ENCODE results near the gene TENM3.

The TENM3 gene

DNA sequence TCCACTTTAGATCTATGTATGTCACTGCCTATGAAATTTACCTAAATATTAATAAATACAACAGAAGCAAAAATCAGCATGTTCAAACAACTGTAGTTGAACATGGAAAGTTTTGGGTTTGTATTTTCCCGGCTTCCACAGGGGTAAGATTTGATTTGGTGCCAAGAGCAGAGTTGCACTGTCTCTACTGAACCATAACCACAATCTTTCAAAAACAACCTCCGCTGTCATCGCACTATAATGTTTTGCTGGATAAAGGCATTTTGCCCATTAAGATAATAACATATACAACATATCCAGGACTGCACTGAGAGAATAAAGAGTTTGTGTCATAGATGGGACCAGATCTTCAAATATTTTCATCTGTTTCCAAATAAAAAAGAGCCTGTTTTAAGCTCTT lies 94.9 kb downstream of the TENM3 start:
- Histone ChIP-seq H3K9ac (ENCODE audit: low read length in 2 of 2) (no peak overlapping the region), H3K27ac (ENCODE audit: low read length) (no peak overlapping the region), H3K9me3 (ENCODE audit: control insufficient read depth in 2 of 2, low read length in 2 of 2) (no peaks in the 10 kb centered on the region), H3K4me1 (ENCODE audit: control insufficient read depth, insufficient read depth, low read length) (no peaks in the 10 kb centered on the region), H3K4me3 (ENCODE audit: low read length in 2 of 2) (no peak overlapping the region), H3K27me3 (ENCODE audit: control insufficient read depth in 1 of 2, insufficient read depth in 2 of 2, low read length in 2 of 2) (no peaks in the 10 kb centered on the region), H3K36me3 (ENCODE audit: control insufficient read depth in 2 of 2, insufficient read depth in 2 of 2, low read length in 2 of 2) (no peaks in the 10 kb centered on the region)

DNA sequence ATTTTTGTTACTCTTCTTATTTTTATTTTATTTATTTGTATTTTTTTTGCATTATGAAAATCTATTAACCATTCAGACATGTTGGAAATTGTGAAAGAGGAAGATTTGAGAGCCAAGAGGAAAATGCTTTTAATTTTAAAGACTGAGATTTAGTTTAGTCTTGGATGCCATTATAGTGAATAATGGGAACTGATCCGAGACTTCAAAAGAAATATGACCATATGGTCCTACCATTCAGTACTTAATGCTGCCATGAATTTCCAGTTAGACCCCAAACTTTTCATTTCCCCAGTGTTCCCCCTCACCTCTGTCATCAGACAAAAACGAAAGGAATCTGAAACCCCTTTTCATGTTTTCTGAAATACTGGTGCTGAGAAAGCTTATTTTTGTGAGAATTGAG lies 95.5 kb downstream of the TENM3 start:
- Histone ChIP-seq H3K9ac (ENCODE audit: low read length in 2 of 2) (no peak overlapping the region), H3K27me3 (ENCODE audit: control insufficient read depth in 1 of 2, insufficient read depth in 2 of 2, low read length in 2 of 2) (no peaks in the 10 kb centered on the region)

DNA sequence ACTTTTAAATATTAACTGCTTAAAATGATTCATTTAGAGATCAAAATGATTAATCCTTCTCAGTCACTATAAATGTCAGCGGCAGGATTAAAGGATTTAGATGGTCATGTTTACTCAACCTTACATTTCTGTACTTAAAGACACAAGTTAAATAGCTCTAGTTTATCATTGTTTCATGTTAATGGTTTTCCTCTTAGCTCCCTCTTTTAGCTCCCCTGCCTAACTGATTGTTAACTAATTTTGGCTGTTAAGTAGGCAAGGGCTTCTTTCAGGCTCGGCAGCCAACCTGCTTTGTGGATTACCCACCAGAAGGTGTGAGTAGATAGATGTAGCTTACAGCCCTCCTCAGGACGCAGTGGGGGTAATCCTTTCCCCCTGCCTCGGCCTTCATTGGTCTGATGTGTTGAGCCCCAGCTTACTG lies 96.0 kb downstream of the TENM3 start:
- Histone ChIP-seq H3K4me3 (ENCODE audit: low read length in 2 of 2) (no peak overlapping the region), H3K27ac (ENCODE audit: low read length) (no peak overlapping the region), H3K9ac (ENCODE audit: low read length in 2 of 2) (no peak overlapping the region), H3K27me3 (ENCODE audit: control insufficient read depth in 1 of 2, insufficient read depth in 2 of 2, low read length in 2 of 2) (no peaks in the 10 kb centered on the region), H3K9me3 (ENCODE audit: control insufficient read depth in 2 of 2, low read length in 2 of 2) (no peaks in the 10 kb centered on the region), H3K36me3 (ENCODE audit: control insufficient read depth in 2 of 2, insufficient read depth in 2 of 2, low read length in 2 of 2) (no peaks in the 10 kb centered on the region), H3K4me1 (ENCODE audit: control insufficient read depth, insufficient read depth, low read length) (no peaks in the 10 kb centered on the region)

More for the DNA sequence above, 95.5 kb downstream of the TENM3 start:
- Histone ChIP-seq H3K36me3 (ENCODE audit: control insufficient read depth in 2 of 2, insufficient read depth in 2 of 2, low read length in 2 of 2) (no peaks in the 10 kb centered on the region), H3K27ac (ENCODE audit: low read length) (no peak overlapping the region), H3K4me3 (ENCODE audit: low read length in 2 of 2) (no peak overlapping the region), H3K4me1 (ENCODE audit: control insufficient read depth, insufficient read depth, low read length) (no peaks in the 10 kb centered on the region), H3K9me3 (ENCODE audit: control insufficient read depth in 2 of 2, low read length in 2 of 2) (no peaks in the 10 kb centered on the region)

DNA sequence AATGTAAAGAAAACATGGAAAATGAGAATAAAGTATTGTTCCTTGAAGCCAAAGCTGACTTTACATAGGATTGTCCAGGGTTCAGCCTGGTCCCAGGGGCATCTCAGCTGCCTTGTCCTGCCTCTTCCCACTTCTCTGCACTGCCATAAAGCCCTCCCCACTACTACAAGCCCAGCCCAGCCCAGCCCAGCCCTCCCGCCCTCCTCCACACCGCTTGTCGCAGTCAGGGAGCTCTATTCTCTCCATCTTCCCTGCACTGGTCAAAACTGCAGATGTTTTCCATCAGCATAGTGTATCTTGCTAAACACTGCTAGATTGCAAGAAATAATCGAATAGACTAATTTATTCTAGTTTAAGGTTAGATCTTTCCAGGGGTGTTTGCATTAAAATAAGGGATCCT lies 100.3 kb downstream of the TENM3 start:
- H3K27ac ChIP-seq (ENCODE audit: low read length) = no peak overlapping the region
- H3K36me3 ChIP-seq (ENCODE audit: control insufficient read depth in 2 of 2, insufficient read depth in 2 of 2, low read length in 2 of 2) = no peaks in the 10 kb centered on the region
- H3K4me1 ChIP-seq (ENCODE audit: control insufficient read depth, insufficient read depth, low read length) = no peaks in the 10 kb centered on the region
- no peak overlapping the region for H3K9ac ChIP-seq (ENCODE audit: low read length in 2 of 2)
- no peak overlapping the region for H3K4me3 ChIP-seq (ENCODE audit: low read length in 2 of 2)
- H3K9me3 ChIP-seq (ENCODE audit: control insufficient read depth in 2 of 2, low read length in 2 of 2) = no peaks in the 10 kb centered on the region
- H3K27me3 ChIP-seq (ENCODE audit: control insufficient read depth in 1 of 2, insufficient read depth in 2 of 2, low read length in 2 of 2) = no peaks in the 10 kb centered on the region

DNA sequence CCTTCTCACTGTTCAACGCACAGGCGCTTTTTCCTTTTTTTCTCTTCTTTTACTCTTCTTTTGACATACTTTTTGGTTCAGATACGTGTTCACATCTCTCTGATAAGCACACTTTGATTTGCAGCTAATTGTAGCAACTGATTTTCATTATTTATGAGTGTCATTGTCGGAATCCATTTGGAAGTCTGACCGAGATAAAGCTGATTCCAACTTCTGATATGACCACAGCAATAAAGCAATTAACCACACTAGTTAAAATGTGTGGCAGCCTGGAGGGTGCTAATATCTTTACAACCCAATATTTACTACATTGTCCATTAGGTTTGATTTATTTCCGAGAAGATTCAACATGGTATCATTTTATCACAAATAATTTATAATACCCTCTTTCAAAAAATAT lies 101.8 kb downstream of the TENM3 start:
- Histone ChIP-seq H3K4me3 (ENCODE audit: low read length in 2 of 2) (no peak overlapping the region), H3K4me1 (ENCODE audit: control insufficient read depth, insufficient read depth, low read length) (no peaks in the 10 kb centered on the region), H3K9me3 (ENCODE audit: control insufficient read depth in 2 of 2, low read length in 2 of 2) (no peaks in the 10 kb centered on the region), H3K27me3 (ENCODE audit: control insufficient read depth in 1 of 2, insufficient read depth in 2 of 2, low read length in 2 of 2) (no peaks in the 10 kb centered on the region), H3K9ac (ENCODE audit: low read length in 2 of 2) (no peak overlapping the region), H3K36me3 (ENCODE audit: control insufficient read depth in 2 of 2, insufficient read depth in 2 of 2, low read length in 2 of 2) (no peaks in the 10 kb centered on the region), H3K27ac (ENCODE audit: low read length) (no peak overlapping the region)

DNA sequence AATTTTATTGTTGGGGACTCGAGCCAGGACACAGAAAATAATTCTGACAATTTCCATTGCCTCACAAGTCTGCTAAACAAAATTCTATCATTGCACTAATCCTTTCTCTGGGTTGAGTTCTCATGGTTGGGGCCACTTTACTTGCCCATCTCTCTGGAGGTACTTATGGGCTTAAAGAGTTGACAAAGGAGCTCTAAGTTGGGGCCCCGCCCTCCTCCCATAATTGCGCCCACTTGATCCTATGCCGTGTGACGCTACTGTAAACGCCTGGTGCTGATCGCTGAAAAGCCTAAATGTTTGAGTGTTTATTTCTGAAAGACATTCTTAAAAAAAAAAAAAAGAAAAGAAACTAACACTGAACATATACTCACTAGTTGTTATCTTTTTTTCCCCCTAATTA lies 103.0 kb downstream of the TENM3 start:
- H3K9ac ChIP-seq (ENCODE audit: low read length in 2 of 2) = no peak overlapping the region
- H3K27ac ChIP-seq (ENCODE audit: low read length) = no peak overlapping the region
- H3K27me3 ChIP-seq (ENCODE audit: control insufficient read depth in 1 of 2, insufficient read depth in 2 of 2, low read length in 2 of 2) = no peaks in the 10 kb centered on the region
- H3K4me3 ChIP-seq (ENCODE audit: low read length in 2 of 2) = no peak overlapping the region
- no peaks in the 10 kb centered on the region for H3K36me3 ChIP-seq (ENCODE audit: control insufficient read depth in 2 of 2, insufficient read depth in 2 of 2, low read length in 2 of 2)
- no peaks in the 10 kb centered on the region for H3K4me1 ChIP-seq (ENCODE audit: control insufficient read depth, insufficient read depth, low read length)
- no peaks in the 10 kb centered on the region for H3K9me3 ChIP-seq (ENCODE audit: control insufficient read depth in 2 of 2, low read length in 2 of 2)

DNA sequence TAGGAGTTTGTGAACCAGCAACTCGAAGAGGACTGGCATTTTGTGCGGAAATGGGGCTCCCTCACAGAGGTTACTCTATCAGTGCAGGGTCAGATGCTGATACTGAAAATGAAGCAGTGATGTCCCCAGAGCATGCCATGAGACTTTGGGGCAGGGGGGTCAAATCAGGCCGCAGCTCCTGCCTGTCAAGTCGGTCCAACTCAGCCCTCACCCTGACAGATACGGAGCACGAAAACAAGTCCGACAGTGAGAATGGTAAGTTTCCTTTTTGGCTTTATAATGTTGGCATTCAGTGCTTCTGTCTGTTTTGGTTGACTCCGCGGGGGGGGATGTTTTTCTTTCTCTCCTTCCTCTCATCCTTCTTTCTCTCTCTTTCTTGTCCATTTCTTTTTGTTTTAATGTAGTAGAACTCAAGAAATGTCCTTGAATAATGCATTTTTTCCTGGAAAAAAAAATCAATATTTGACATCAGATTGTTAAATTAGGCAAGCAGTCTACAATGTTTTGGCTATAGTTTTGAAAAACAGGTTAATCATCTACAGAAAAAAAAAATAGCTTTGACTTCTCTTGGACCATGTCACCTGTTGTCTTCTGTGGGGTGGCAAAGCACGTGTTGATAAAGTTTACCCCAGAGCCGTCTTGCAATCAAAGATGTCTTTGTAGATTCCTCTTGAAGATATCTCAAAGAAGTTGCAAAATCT lies 103.6 kb downstream of the TENM3 start:
- Histone ChIP-seq H3K27me3 (ENCODE audit: control insufficient read depth in 1 of 2, insufficient read depth in 2 of 2, low read length in 2 of 2) (no peaks in the 10 kb centered on the region), H3K9me3 (ENCODE audit: control insufficient read depth in 2 of 2, low read length in 2 of 2) (no peaks in the 10 kb centered on the region), H3K4me1 (ENCODE audit: control insufficient read depth, insufficient read depth, low read length) (no peaks in the 10 kb centered on the region), H3K27ac (ENCODE audit: low read length) (no peak overlapping the region), H3K36me3 (ENCODE audit: control insufficient read depth in 2 of 2, insufficient read depth in 2 of 2, low read length in 2 of 2) (no peaks in the 10 kb centered on the region), H3K9ac (ENCODE audit: low read length in 2 of 2) (no peak overlapping the region), H3K4me3 (ENCODE audit: low read length in 2 of 2) (no peak overlapping the region)

DNA sequence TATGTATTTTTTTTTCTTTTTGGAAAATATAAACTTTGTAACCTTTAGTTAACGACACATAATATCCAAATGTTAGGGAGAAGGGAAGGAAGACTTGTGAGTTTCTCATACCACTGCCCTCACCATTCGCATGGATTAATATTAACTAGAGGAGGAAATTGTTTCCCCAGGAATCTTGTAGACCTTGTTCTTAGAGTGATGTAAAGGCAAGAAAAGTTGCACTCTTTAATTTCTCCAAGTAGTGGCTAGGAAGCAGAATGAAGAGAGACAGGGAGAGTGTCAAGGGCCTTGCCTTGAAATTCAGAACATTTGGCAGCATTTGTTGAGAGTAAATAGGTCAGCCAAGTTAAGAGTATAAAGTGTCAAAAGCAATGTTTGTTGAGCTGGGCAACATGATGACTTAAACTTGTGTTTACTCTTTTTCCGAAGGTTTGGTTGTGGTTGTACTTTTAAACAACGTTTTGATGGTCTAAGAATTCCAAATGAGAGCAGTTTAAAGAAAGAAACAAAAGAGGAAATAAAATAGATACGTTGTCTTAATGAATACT lies 105.7 kb downstream of the TENM3 start:
- Histone ChIP-seq H3K27me3 (ENCODE audit: control insufficient read depth in 1 of 2, insufficient read depth in 2 of 2, low read length in 2 of 2) (no peaks in the 10 kb centered on the region), H3K4me3 (ENCODE audit: low read length in 2 of 2) (no peak overlapping the region), H3K9ac (ENCODE audit: low read length in 2 of 2) (no peak overlapping the region)

DNA sequence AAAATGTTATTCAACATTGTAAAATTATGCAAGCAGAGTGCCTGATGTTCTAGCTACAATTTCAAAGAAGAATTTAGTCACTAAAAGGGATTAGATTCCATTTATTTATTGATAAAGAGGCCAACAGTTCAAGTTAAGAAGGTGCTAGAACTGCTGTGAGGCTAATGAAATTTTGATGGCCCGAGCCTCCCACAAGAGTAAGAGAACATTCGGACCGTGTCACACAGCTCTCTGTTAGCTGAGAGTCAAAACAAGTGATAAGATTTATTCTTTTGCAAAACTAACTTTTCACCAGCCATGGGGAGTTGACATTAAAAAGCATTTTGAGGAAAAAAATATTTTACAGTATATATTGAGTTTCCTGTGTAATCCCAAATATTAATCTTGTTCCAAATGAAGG lies 106.8 kb downstream of the TENM3 start:
- H3K4me1 ChIP-seq (ENCODE audit: control insufficient read depth, insufficient read depth, low read length) = no peaks in the 10 kb centered on the region
- no peaks in the 10 kb centered on the region for H3K36me3 ChIP-seq (ENCODE audit: control insufficient read depth in 2 of 2, insufficient read depth in 2 of 2, low read length in 2 of 2)
- no peak overlapping the region for H3K27ac ChIP-seq (ENCODE audit: low read length)
- no peaks in the 10 kb centered on the region for H3K27me3 ChIP-seq (ENCODE audit: control insufficient read depth in 1 of 2, insufficient read depth in 2 of 2, low read length in 2 of 2)
- H3K9me3 ChIP-seq (ENCODE audit: control insufficient read depth in 2 of 2, low read length in 2 of 2) = no peaks in the 10 kb centered on the region
- H3K9ac ChIP-seq (ENCODE audit: low read length in 2 of 2) = no peak overlapping the region
- H3K4me3 ChIP-seq (ENCODE audit: low read length in 2 of 2) = no peak overlapping the region

More for the DNA sequence above, 105.7 kb downstream of the TENM3 start:
- Histone ChIP-seq H3K27ac (ENCODE audit: low read length) (no peak overlapping the region), H3K36me3 (ENCODE audit: control insufficient read depth in 2 of 2, insufficient read depth in 2 of 2, low read length in 2 of 2) (no peaks in the 10 kb centered on the region), H3K9me3 (ENCODE audit: control insufficient read depth in 2 of 2, low read length in 2 of 2) (no peaks in the 10 kb centered on the region), H3K4me1 (ENCODE audit: control insufficient read depth, insufficient read depth, low read length) (no peaks in the 10 kb centered on the region)

DNA sequence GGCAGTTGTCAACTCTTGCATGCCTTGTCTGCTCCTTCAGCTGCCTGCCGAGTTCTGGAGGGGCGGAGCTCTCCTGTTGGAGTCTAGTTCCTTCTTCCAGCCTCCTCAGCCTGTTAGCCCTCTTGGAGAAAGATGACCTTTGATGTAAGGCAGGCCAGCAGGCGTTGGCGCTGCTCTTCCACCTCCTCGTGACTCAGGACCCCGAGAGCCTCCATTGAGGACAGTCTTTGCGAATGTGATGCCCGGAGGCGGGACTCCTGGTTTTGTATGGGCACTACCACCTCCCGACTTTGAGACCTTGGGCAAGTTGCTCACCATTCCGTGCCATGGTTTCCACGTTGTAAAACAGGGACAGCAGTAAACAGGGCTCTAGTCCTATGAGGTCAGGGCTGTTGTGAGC lies 108.3 kb downstream of the TENM3 start:
- Histone ChIP-seq H3K27me3 (ENCODE audit: control insufficient read depth in 1 of 2, insufficient read depth in 2 of 2, low read length in 2 of 2) (no peaks in the 10 kb centered on the region), H3K4me1 (ENCODE audit: control insufficient read depth, insufficient read depth, low read length) (no peaks in the 10 kb centered on the region), H3K36me3 (ENCODE audit: control insufficient read depth in 2 of 2, insufficient read depth in 2 of 2, low read length in 2 of 2) (no peaks in the 10 kb centered on the region), H3K27ac (ENCODE audit: low read length) (no peak overlapping the region), H3K9me3 (ENCODE audit: control insufficient read depth in 2 of 2, low read length in 2 of 2) (no peaks in the 10 kb centered on the region), H3K9ac (ENCODE audit: low read length in 2 of 2) (no peak overlapping the region), H3K4me3 (ENCODE audit: low read length in 2 of 2) (no peak overlapping the region)

DNA sequence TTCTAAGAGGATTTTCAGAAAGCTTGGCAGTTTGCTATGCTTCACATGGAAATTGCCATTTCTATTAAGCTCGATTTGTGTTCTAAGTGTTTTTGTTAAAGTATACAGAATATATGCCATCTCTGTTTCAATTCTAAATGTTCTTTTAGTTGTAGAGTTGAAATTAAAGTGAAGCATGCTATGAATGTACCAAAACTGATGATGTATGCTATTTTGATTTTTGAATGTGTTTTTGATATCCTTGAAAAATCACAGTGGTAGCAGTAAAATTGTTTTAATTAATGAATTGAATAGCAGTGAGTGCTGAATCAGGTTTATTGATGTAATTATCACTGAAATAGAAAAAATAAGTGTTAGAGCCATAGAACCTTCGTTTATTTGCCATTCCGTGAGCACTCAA lies 110.9 kb downstream of the TENM3 start:
- Histone ChIP-seq H3K4me1 (ENCODE audit: control insufficient read depth, insufficient read depth, low read length) (no peaks in the 10 kb centered on the region), H3K9me3 (ENCODE audit: control insufficient read depth in 2 of 2, low read length in 2 of 2) (no peaks in the 10 kb centered on the region), H3K9ac (ENCODE audit: low read length in 2 of 2) (no peak overlapping the region), H3K27me3 (ENCODE audit: control insufficient read depth in 1 of 2, insufficient read depth in 2 of 2, low read length in 2 of 2) (no peaks in the 10 kb centered on the region), H3K27ac (ENCODE audit: low read length) (no peak overlapping the region), H3K36me3 (ENCODE audit: control insufficient read depth in 2 of 2, insufficient read depth in 2 of 2, low read length in 2 of 2) (no peaks in the 10 kb centered on the region), H3K4me3 (ENCODE audit: low read length in 2 of 2) (no peak overlapping the region)
